Measurements from ENCODE around the gene GAS5. TPM values are rescaled to one million over a fixed set of nuclear protein-coding genes. Genes with fewer than 3 reads are reported as not detected.

Gene GAS5
- total and polyA plus RNA-seq, 9 of the 15 experiments (the other 6 are each of a cell fraction or from before 2014, with no cell fraction given), result 565 to 1,860 (median 1,006) TPM

GRCh38 chr1:173914366-173914871 lies 46.6 kb upstream of the GAS5 start (continued):
- TF ChIP-seq ZNF407 (IDR thresholded peaks at IDR 0.05; ENCODE audit: low read depth) (peak; percentile 71; the same call in 1 of the 2 replicates), RAD21 (CRISPR knock-in tag; conservative IDR thresholded peaks at IDR 0.05 in 1 of 2, IDR thresholded peaks at IDR 0.05 in 1 of 2) (peak; percentile 12 to 61; a peak in 2 of 4 replicates), TRIM28 (IDR thresholded peaks at IDR 0.05) (no peak), CREB1 (IDR thresholded peaks at IDR 0.05) (0 out of 2 replicates have a peak, but pooled peaks have one; percentile 26), CREB1 (CRISPR knock-in tag; IDR thresholded peaks at IDR 0.05) (no peak), CTCFL (IDR thresholded peaks at IDR 0.05; ENCODE audit: borderline replicate concordance, insufficient read depth, low read depth, low read length, poor library complexity, severe bottlenecking) (peak; percentile 64), TBL1XR1 (IDR thresholded peaks at IDR 0.05; ENCODE audit: low read length in 2 of 2) (peak in 1 of 2 experiments; percentile 41; a peak in 1 of 4 replicates), ARID3A (IDR thresholded peaks at IDR 0.05; ENCODE audit: borderline replicate concordance, low read depth, low read length) (peak; percentile 70; the same call in 1 of the 2 replicates), MAFK (IDR thresholded peaks at IDR 0.05; ENCODE audit: low read length) (0 out of 2 replicates have a peak, but pooled peaks have one; percentile 7), ZZZ3 (IDR thresholded peaks at IDR 0.05) (no peak), RFX5 (IDR thresholded peaks at IDR 0.05; ENCODE audit: low read depth, low read length) (no peak)
